CD4-positive, CD25-positive, alpha-beta regulatory T cell (primary cell): Measurements from ENCODE around the gene SEC31A. TPM values are rescaled to one million over a fixed set of nuclear protein-coding genes. Genes with fewer than 3 reads are reported as not detected.
"Not testable (repeated sequence)": the region's sequence is repeated elsewhere in the genome, so short reads cannot be mapped to it uniquely, and the experiment has no call there.

Source experiments
- ATAC-seq, 2 donors: fragments of 150-1000 bp; cut with Tn5 transposase; one replicate each; pipeline ENCODE4 v1.10.0; 2021; ENCODE audit warnings: low read depth in 2 of 2, moderate number of reproducible peaks in 2 of 2, moderate library complexity in 1 of 2
- DNase-seq, 3 donors: peaks; one replicate each; pipeline versions ENCODE4 v3.0.0 to v3.0.0-alpha.2; 2012 to 2022; ENCODE audit warnings: mixed read lengths in 1 of 3
- H3K27ac ChIP-seq: one replicate; pipeline ENCODE4 v1.7.0; 2013; ENCODE audit warnings: mild to moderate bottlenecking, low read length; ENCODE audit not compliant: insufficient read depth, poor library complexity, severe bottlenecking
- H3K27me3 ChIP-seq: one replicate; pipeline ENCODE4 v1.7.0; 2013; ENCODE audit warnings: low read length; ENCODE audit not compliant: control insufficient read depth, insufficient read depth
- H3K36me3 ChIP-seq: one replicate; pipeline ENCODE4 v1.7.0; 2013; ENCODE audit warnings: mild to moderate bottlenecking, low read length, moderate library complexity; ENCODE audit not compliant: control insufficient read depth, insufficient read depth
- H3K4me1 ChIP-seq: 2 replicates; pipeline ENCODE4 v1.7.0; 2013; ENCODE audit warnings: mild to moderate bottlenecking, low read length; ENCODE audit not compliant: insufficient read depth, control insufficient read depth, poor library complexity, severe bottlenecking
- H3K4me3 ChIP-seq: one replicate; pipeline ENCODE4 v1.7.0; 2013; ENCODE audit warnings: low read depth, mild to moderate bottlenecking, low read length, moderate library complexity
- H3K9me3 ChIP-seq, 2 experiments: 1 replicate in 1 of 2; 2 replicates in 1 of 2; pipeline ENCODE4 v1.7.0; 2013; ENCODE audit warnings: low read length in 2 of 2, mild to moderate bottlenecking in 1 of 2, moderate library complexity in 1 of 2; ENCODE audit not compliant: control insufficient read depth in 2 of 2
- H3K27ac Mint-ChIP-seq, 3 donors: one replicate each; pipeline ENCODE4 v1.8.0; 2020 to 2022; ENCODE audit warnings: mild to moderate bottlenecking in 3 of 3, mixed read lengths in 3 of 3, moderate library complexity in 2 of 3
- H3K27me3 Mint-ChIP-seq: one replicate; pipeline ENCODE4 v1.8.0; 2022; ENCODE audit warnings: mild to moderate bottlenecking, mixed read lengths
- H3K36me3 Mint-ChIP-seq: one replicate; pipeline ENCODE4 v1.8.0; 2020; ENCODE audit warnings: mixed read lengths
- H3K4me1 Mint-ChIP-seq, 4 donors: one replicate each; pipeline ENCODE4 v1.8.0; 2020 to 2022; ENCODE audit warnings: mixed read lengths in 4 of 4, mild to moderate bottlenecking in 1 of 4
- H3K4me3 Mint-ChIP-seq, 4 donors: one replicate each; pipeline ENCODE4 v1.8.0; 2020 to 2022; ENCODE audit warnings: mild to moderate bottlenecking in 4 of 4, mixed read lengths in 4 of 4, moderate library complexity in 3 of 4
- H3K9me3 Mint-ChIP-seq, 7 donors: one replicate each; pipeline ENCODE4 v1.8.0; 2020 to 2022; ENCODE audit warnings: mixed read lengths in 7 of 7, mild to moderate bottlenecking in 3 of 7, moderate library complexity in 2 of 7
- polyA plus RNA-seq, 4 donors: library from polyadenylated mRNA; unstranded; fragments of 300-500 nt; fragmentation: Illumina TruSeq; gene quantifications; one replicate each; pipeline ENCODE4 v1.2.3, GENCODE V29; 2021
- total RNA-seq: library from RNA; stranded (reverse); gene quantifications from one replicate; pipeline ENCODE4 v1.2.3, GENCODE V29; 2022

The SEC31A gene
- total and polyA plus RNA-seq, 5 donors from 2014 or later: 101 to 130 (median 120) TPM

GRCh38 chr4:82823062-82823461 lies 67.9 kb downstream of the SEC31A start:
- ATAC-seq (no peak), DNase-seq (no peak)
- no peaks in the 10 kb centered on the region for H3K27me3 ChIP-seq
- H3K27me3 Mint-ChIP-seq: no peaks in the 10 kb centered on the region
- no peaks in the 10 kb centered on the region for H3K9me3 ChIP-seq
- peaks cover 57% of the 10 kb centered on the region for H3K36me3 Mint-ChIP-seq
- H3K4me1 ChIP-seq: no peaks in the 10 kb centered on the region
- no peak overlapping the region for H3K27ac Mint-ChIP-seq
- H3K9me3 Mint-ChIP-seq: peaks cover 0 to 1% (median 0%) of the 10 kb centered on the region in 7 donors
- peaks cover 0 to 2% (median 0%) of the 10 kb centered on the region in 4 donors for H3K4me1 Mint-ChIP-seq
- H3K4me3 Mint-ChIP-seq: no peak overlapping the region
- H3K36me3 ChIP-seq: peaks cover 91% of the 10 kb centered on the region
- H3K4me3 ChIP-seq: no peak overlapping the region
- no peak overlapping the region for H3K27ac ChIP-seq

DNA sequence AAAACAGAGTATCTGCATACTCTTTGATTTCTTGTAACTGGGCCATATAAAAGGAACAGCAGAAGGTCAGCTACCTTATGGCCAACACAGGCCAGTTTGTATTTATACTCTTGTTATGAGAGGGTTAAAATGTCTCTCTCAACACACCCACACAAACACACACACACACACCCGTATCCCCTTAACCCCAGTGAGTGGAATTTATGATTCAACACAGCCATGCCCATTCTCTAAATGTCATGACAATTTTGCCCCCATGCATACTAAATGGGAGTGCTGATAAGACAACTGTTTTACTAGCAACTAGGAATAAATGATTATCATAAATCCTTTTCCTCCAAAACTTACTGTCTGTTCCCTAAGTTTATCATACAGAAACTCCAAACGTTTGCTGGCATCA lies 70.3 kb downstream of the SEC31A start:
- Histone ChIP-seq H3K36me3 (peaks cover 76% of the 10 kb centered on the region), H3K27me3 (no peaks in the 10 kb centered on the region), H3K27ac (no peak overlapping the region), H3K4me3 (no peak overlapping the region), H3K4me1 (no peaks in the 10 kb centered on the region), H3K9me3 (no peaks in the 10 kb centered on the region)
- no peak for DNase-seq
- Mint-ChIP-seq H3K9me3 (peaks cover 0 to 1% (median 0%) of the 10 kb centered on the region in 7 donors), H3K4me1 (no peaks in the 10 kb centered on the region), H3K4me3 (no peak overlapping the region), H3K27me3 (no peaks in the 10 kb centered on the region), H3K27ac (no peak overlapping the region), H3K36me3 (peaks cover 56% of the 10 kb centered on the region)
- no peak for ATAC-seq

DNA sequence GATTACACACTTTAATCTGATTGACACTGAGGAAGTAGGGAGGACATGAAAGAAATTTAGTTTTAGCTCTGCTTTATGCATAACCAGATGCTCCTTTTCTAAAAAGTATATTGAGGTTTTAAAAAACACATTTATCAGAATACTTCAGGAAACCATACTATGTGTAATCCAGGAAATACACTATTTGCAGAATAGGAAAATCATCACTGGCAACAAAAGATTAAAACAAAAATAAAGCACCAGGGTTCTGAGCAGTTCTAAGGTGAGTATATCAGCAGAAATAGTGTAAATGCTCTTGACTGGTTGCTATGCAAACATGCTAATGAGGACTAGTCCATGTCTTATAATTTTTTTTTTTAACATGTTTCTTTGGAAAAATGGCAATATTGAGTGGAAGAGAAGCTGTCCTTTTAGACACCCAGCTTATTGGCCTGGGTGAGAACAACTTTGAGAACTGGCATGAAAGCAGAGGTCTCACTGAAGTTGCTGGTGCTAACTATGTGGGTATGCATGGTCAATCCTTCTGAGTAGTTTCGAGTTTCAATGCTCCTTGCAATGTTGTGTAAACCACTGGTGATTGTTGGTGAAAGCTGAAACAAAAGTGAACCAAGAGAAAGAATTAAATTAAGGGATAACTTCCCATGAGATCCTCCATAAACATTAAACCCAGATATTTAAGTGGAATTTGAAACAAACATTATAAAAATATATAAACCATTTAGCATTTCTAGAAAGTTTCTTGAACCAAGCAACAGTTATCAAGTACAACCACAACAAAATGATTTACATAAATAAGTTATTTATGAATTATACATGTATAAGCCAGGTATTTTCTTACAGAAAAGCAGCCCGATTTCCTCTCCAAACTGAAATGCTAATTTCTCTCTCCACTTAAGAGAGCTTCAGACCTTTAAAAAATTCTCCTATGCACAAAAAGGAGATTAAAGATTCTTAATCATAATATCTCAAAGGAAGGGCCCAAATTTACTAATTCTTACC lies 72.0 kb downstream of the SEC31A start:
- Mint-ChIP-seq H3K9me3 (peaks cover 0 to 1% (median 0%) of the 10 kb centered on the region in 7 donors), H3K27ac (peak overlapping the region in 2 of 3 donors; percentile 3 to 76)

GRCh38 chr4:82816874-82817273 lies 74.1 kb downstream of the SEC31A start:
- not testable (repeated sequence) for H3K4me3 ChIP-seq, H3K27me3 Mint-ChIP-seq, H3K9me3 ChIP-seq, DNase-seq, ATAC-seq, H3K9me3 Mint-ChIP-seq, H3K27ac Mint-ChIP-seq, H3K27ac ChIP-seq, H3K27me3 ChIP-seq, H3K4me1 Mint-ChIP-seq, H3K4me3 Mint-ChIP-seq, H3K4me1 ChIP-seq
- peaks cover 40% of the 10 kb centered on the region for H3K36me3 ChIP-seq
- H3K36me3 Mint-ChIP-seq: peaks cover 36% of the 10 kb centered on the region

More for the DNA sequence above, 72.0 kb downstream of the SEC31A start:
- Histone ChIP-seq H3K9me3 (no peaks in the 10 kb centered on the region), H3K4me1 (no peaks in the 10 kb centered on the region), H3K27me3 (no peaks in the 10 kb centered on the region), H3K27ac (no peak overlapping the region), H3K4me3 (no peak overlapping the region), H3K36me3 (peaks cover 59% of the 10 kb centered on the region)
- ATAC-seq: no peak
- no peak overlapping the region for H3K4me3 Mint-ChIP-seq
- H3K27me3 Mint-ChIP-seq: no peaks in the 10 kb centered on the region
- H3K36me3 Mint-ChIP-seq: peaks cover 48% of the 10 kb centered on the region
- no peak for DNase-seq
- peaks cover 0 to 1% (median 0%) of the 10 kb centered on the region in 4 donors for H3K4me1 Mint-ChIP-seq

- Histone ChIP-seq H3K36me3 (peaks cover 15% of the 10 kb centered on the region), H3K27ac (no peak overlapping the region), H3K4me3 (no peak overlapping the region), H3K9me3 (no peaks in the 10 kb centered on the region), H3K4me1 (no peaks in the 10 kb centered on the region), H3K27me3 (no peaks in the 10 kb centered on the region)
- Mint-ChIP-seq H3K27me3 (no peaks in the 10 kb centered on the region), H3K4me3 (no peak overlapping the region), H3K27ac (no peak overlapping the region), H3K4me1 (peaks cover 0 to 11% (median 5%) of the 10 kb centered on the region in 4 donors), H3K36me3 (peaks cover 19% of the 10 kb centered on the region), H3K9me3 (peaks cover 0 to 2% (median 0%) of the 10 kb centered on the region in 7 donors)
- ATAC-seq (no peak), DNase-seq (no peak)
These were observed 76.9 kb downstream of the SEC31A start for GRCh38 chr4:82814034-82814433.

DNA sequence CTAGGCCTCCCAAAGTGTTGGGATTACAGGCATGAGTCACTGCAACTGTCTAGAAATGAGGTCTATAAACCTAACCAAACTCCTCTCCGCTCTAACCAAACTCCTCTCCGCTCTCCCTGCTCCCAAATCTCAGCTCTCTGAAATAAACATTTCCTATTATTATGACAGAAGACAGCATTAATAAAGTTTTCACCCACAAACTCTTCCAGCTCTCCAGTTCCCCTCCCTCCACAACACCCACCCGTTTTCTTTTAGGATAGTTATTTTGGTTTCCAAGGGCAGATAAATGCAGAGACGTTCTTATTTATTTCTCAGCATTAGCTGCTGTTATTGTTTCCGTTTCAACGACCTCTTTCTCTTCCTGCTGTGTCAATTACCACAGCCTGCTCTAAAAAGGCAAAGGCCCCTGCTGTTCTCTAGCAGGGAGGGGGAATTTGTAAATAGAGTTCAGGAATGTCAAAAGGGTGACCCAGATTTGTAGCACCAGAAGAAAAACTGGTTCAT lies 79.1 kb downstream of the SEC31A start:
- no peak overlapping the region for H3K4me3 ChIP-seq
- Mint-ChIP-seq H3K27ac (no peak overlapping the region), H3K9me3 (peaks cover 0 to 2% (median 0%) of the 10 kb centered on the region in 7 donors), H3K27me3 (no peaks in the 10 kb centered on the region), H3K36me3 (peaks cover 4% of the 10 kb centered on the region), H3K4me1 (peaks cover 0 to 11% (median 5%) of the 10 kb centered on the region in 4 donors), H3K4me3 (no peak overlapping the region)
- no peak overlapping the region for H3K27ac ChIP-seq
- no peaks in the 10 kb centered on the region for H3K9me3 ChIP-seq
- no peak for DNase-seq
- no peaks in the 10 kb centered on the region for H3K4me1 ChIP-seq
- H3K36me3 ChIP-seq: peaks cover under 1% of the 10 kb centered on the region
- ATAC-seq: no peak
- no peaks in the 10 kb centered on the region for H3K27me3 ChIP-seq

DNA sequence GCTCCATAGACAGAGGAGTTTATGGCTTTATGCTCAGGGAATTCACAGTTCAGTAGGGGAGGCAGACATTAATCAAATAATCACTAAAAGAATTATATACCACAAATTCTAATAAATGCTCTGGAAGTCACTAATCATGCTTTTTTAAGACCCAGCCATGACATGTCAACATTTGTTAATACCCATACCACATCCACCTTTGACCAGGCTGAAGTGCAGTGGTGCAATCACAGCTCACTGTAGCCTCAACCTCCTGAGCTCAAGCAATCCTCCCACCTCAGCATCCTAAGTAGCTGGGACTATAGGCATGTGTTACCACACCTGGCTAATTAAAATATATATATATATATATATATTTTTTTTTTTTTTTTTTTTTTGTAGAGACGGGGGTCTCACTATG lies 79.6 kb downstream of the SEC31A start:
- Histone ChIP-seq H3K9me3 (no peaks in the 10 kb centered on the region), H3K4me3 (no peak overlapping the region), H3K4me1 (no peaks in the 10 kb centered on the region), H3K27me3 (no peaks in the 10 kb centered on the region), H3K27ac (no peak overlapping the region), H3K36me3 (no peaks in the 10 kb centered on the region)
- no peak overlapping the region for H3K4me3 Mint-ChIP-seq
- DNase-seq: no peak
- peaks cover 0 to 2% (median 0%) of the 10 kb centered on the region in 7 donors for H3K9me3 Mint-ChIP-seq
- H3K27ac Mint-ChIP-seq: peak overlapping the region in 1 of 3 donors; percentile 56
- peaks cover 0 to 11% (median 5%) of the 10 kb centered on the region in 4 donors for H3K4me1 Mint-ChIP-seq
- ATAC-seq: no peak
- no peaks in the 10 kb centered on the region for H3K27me3 Mint-ChIP-seq
- H3K36me3 Mint-ChIP-seq: peaks cover 4% of the 10 kb centered on the region
